IMR-90 (cell line): Measurements from ENCODE around the gene PTPN21. TPM values are rescaled to one million over a fixed set of nuclear protein-coding genes. Genes with fewer than 3 reads are reported as not detected.
A peak's percentile ranks its signal among the peaks of the same experiment; 100 is the strongest.

Source experiments
- ATAC-seq: fragments of 200-7000 bp; cut with Tn5 transposase; 2 replicates; pipeline ENCODE4 v1.9.1; 2020; ENCODE audit warnings: low read depth, mild to moderate bottlenecking, moderate library complexity
- BruUV-seq: library from RNA; stranded (reverse); fragments of 400-500 nt; replicated peaks from 2 replicates; lab custom pipeline; 2021; lab: Mats Ljungman, UMichigan
- CTCF ChIA-PET: fragments of 300-600 bp; formaldehyde crosslinking; extraction: SDS; loops from one replicate; lab custom pipeline; 2021; ENCODE audit warnings: antibody characterized with exemption; lab: Yijun Ruan, JAX
- POLR2A ChIA-PET: fragments of 300-600 bp; sonication (Branson Sonifier 250); formaldehyde crosslinking; loops from one replicate; lab custom pipeline; 2022; ENCODE audit warnings: antibody characterized with exemption; ENCODE audit not compliant: unreplicated experiment; lab: Charles Lee
- DNase-seq: peaks from one replicate; pipeline ENCODE4 v3.0.0; 2013
- H2AFZ ChIP-seq: replicated peaks from 2 replicates; pipeline ENCODE3; 2013; ENCODE audit warnings: low read length, mild to moderate bottlenecking; ENCODE audit not compliant: poor library complexity
- H2AK5ac ChIP-seq: 2 replicates; pipeline ENCODE4 v1.6.1; 2013; ENCODE audit warnings: low read depth, low read length, inconsistent platforms
- H2AK9ac ChIP-seq: replicated peaks from 2 replicates; pipeline ENCODE3; 2013; ENCODE audit warnings: mild to moderate bottlenecking, low read depth, low read length, moderate library complexity; ENCODE audit not compliant: poor library complexity
- H2BK120ac ChIP-seq: 2 replicates; pipeline ENCODE4 v1.6.1; 2013; ENCODE audit warnings: low read depth, low read length, inconsistent platforms
- H2BK15ac ChIP-seq: 3 replicates; pipeline ENCODE4 v1.6.1; 2013; ENCODE audit warnings: low read depth, low read length, inconsistent platforms
- H2BK20ac ChIP-seq: 2 replicates; pipeline ENCODE4 v1.6.1; 2013; ENCODE audit warnings: low read depth, mild to moderate bottlenecking, inconsistent platforms, low read length, moderate library complexity
- H2BK5ac ChIP-seq: 2 replicates; pipeline ENCODE4 v1.6.1; 2013; ENCODE audit warnings: mild to moderate bottlenecking, low read depth, low read length, inconsistent platforms; ENCODE audit not compliant: poor library complexity, severe bottlenecking
- H3K14ac ChIP-seq: replicated peaks from 2 replicates; pipeline ENCODE4 v1.6.1; 2013; ENCODE audit warnings: low read depth, low read length, inconsistent platforms
- H3K18ac ChIP-seq: 2 replicates; pipeline ENCODE4 v1.6.1; 2013; ENCODE audit warnings: low read depth, low read length, control low read depth
- H3K23ac ChIP-seq: 2 replicates; pipeline ENCODE4 v1.6.1; 2013; ENCODE audit warnings: low read depth, low read length, inconsistent platforms
- H3K27ac ChIP-seq: 2 replicates; pipeline ENCODE4 v1.5.1; 2013; ENCODE audit warnings: mild to moderate bottlenecking, control low read depth, low read length; ENCODE audit not compliant: insufficient read depth
- H3K27me3 ChIP-seq: 2 replicates; pipeline ENCODE4 v1.6.1; 2013; ENCODE audit warnings: low read length; ENCODE audit not compliant: control insufficient read depth, insufficient read depth
- H3K36me3 ChIP-seq: 2 replicates; pipeline ENCODE4 v1.6.1; 2013; ENCODE audit warnings: low read length, mixed read lengths; ENCODE audit not compliant: control insufficient read depth, insufficient read depth
- H3K4ac ChIP-seq: 2 replicates; pipeline ENCODE4 v1.6.1; 2013; ENCODE audit warnings: low read depth, low read length, inconsistent platforms
- H3K4me1 ChIP-seq: 2 replicates; pipeline ENCODE4 v1.6.1; 2013; ENCODE audit warnings: low read length, mixed read lengths; ENCODE audit not compliant: control insufficient read depth, insufficient read depth
- H3K4me2 ChIP-seq: 2 replicates; pipeline ENCODE4 v1.6.1; 2013; ENCODE audit warnings: low read depth, mild to moderate bottlenecking, control low read depth, low read length, moderate library complexity
- H3K4me3 ChIP-seq: 2 replicates; pipeline ENCODE4 v1.5.1; 2013; ENCODE audit warnings: low read depth, mild to moderate bottlenecking, control low read depth, low read length, moderate library complexity; ENCODE audit not compliant: insufficient read depth
- H3K56ac ChIP-seq: 2 replicates; pipeline ENCODE4 v1.6.1; 2013; ENCODE audit warnings: low read length, inconsistent platforms; ENCODE audit not compliant: insufficient read depth; ENCODE audit errors: extremely low read depth
- H3K79me1 ChIP-seq, 2 experiments: 2 replicates each; pipeline ENCODE4 v1.6.1; 2013; ENCODE audit warnings: low read length in 2 of 2, inconsistent platforms in 1 of 2, low read depth in 1 of 2
- H3K9ac ChIP-seq: 2 replicates; pipeline ENCODE4 v1.6.1; 2013; ENCODE audit warnings: low read depth, low read length, control low read depth
- H3K9me1 ChIP-seq: 2 replicates; pipeline ENCODE4 v1.6.1; 2013; ENCODE audit warnings: low read length, inconsistent platforms; ENCODE audit not compliant: insufficient read depth
- H3K9me3 ChIP-seq: 2 replicates; pipeline ENCODE4 v1.6.1; 2013; ENCODE audit warnings: low read length; ENCODE audit not compliant: control insufficient read depth, insufficient read depth
- H4K20me1 ChIP-seq: 2 replicates; pipeline ENCODE4 v1.6.1; 2013; ENCODE audit warnings: low read length, inconsistent platforms; ENCODE audit not compliant: insufficient read depth
- H4K5ac ChIP-seq: 2 replicates; pipeline ENCODE4 v1.6.1; 2013; ENCODE audit warnings: mild to moderate bottlenecking, low read depth, low read length, control low read depth
- H4K8ac ChIP-seq, 2 experiments: 2 replicates each; pipeline ENCODE4 v1.6.1; 2013; ENCODE audit warnings: low read depth in 2 of 2, low read length in 2 of 2, control low read depth in 1 of 2, inconsistent platforms in 1 of 2
- H4K91ac ChIP-seq: 2 replicates; pipeline ENCODE4 v1.6.1; 2013; ENCODE audit warnings: low read depth, low read length, inconsistent platforms; ENCODE audit not compliant: insufficient read depth
- BHLHE40 ChIP-seq: fragments of 150-350 bp; IDR thresholded peaks from 2 replicates; pipeline ENCODE4 v1.6.1; 2016; ENCODE audit warnings: mild to moderate bottlenecking, low read depth, low read length
- CEBPB ChIP-seq: IDR thresholded peaks from 2 replicates; pipeline ENCODE4 v1.6.1; 2012; ENCODE audit warnings: low read depth, low read length, improper control_type of control experiment
- CHD1 ChIP-seq: IDR thresholded peaks from 2 replicates; pipeline ENCODE4 v1.6.1; 2012; ENCODE audit warnings: low read depth, low read length, improper control_type of control experiment
- CTCF ChIP-seq: conservative IDR thresholded peaks from 2 replicates; pipeline ENCODE4 v1.5.1; 2012; ENCODE audit warnings: mild to moderate bottlenecking, low read depth, low read length, improper control_type of control experiment
- ELK1 ChIP-seq: fragments of 150-350 bp; IDR thresholded peaks from 2 replicates; pipeline ENCODE4 v1.6.1; 2016; ENCODE audit warnings: low read depth, mild to moderate bottlenecking, low read length, moderate library complexity, borderline replicate concordance
- FOS ChIP-seq: fragments of 150-350 bp; IDR thresholded peaks from 2 replicates; pipeline ENCODE4 v1.6.1; 2016; ENCODE audit warnings: low read depth, low read length
- MAFK ChIP-seq: IDR thresholded peaks from 2 replicates; pipeline ENCODE4 v1.6.1; 2012; ENCODE audit warnings: low read depth, low read length, improper control_type of control experiment
- MAZ ChIP-seq: IDR thresholded peaks from 2 replicates; pipeline ENCODE4 v1.6.1; 2012; ENCODE audit warnings: low read depth, mild to moderate bottlenecking, low read length, improper control_type of control experiment, moderate library complexity, borderline replicate concordance
- MXI1 ChIP-seq: IDR thresholded peaks from 2 replicates; pipeline ENCODE4 v1.6.1; 2012; ENCODE audit warnings: low read depth, mild to moderate bottlenecking, low read length, moderate library complexity, borderline replicate concordance
- NFE2L2 ChIP-seq: fragments of 150-350 bp; IDR thresholded peaks from 2 replicates; pipeline ENCODE4 v1.6.1; 2016; ENCODE audit warnings: low read depth, mild to moderate bottlenecking, low read length
- POLR2A ChIP-seq: IDR thresholded peaks from 2 replicates; pipeline ENCODE4 v1.6.1; 2012; ENCODE audit warnings: mild to moderate bottlenecking, low read depth, low read length
- RAD21 ChIP-seq: IDR thresholded peaks from 2 replicates; pipeline ENCODE4 v1.6.1; 2012; ENCODE audit warnings: low read length, improper control_type of control experiment
- RCOR1 ChIP-seq: IDR thresholded peaks from 2 replicates; pipeline ENCODE4 v1.6.1; 2012; ENCODE audit warnings: mild to moderate bottlenecking, low read length, improper control_type of control experiment; ENCODE audit not compliant: insufficient replicate concordance
- RFX5 ChIP-seq: IDR thresholded peaks from 2 replicates; pipeline ENCODE4 v1.8.0; 2012; ENCODE audit warnings: low read depth, mild to moderate bottlenecking, low read length, moderate library complexity
- SMC3 ChIP-seq: fragments of 150-350 bp; IDR thresholded peaks from 2 replicates; pipeline ENCODE4 v1.6.1; 2016; ENCODE audit warnings: low read depth, mild to moderate bottlenecking, antibody characterized with exemption, low read length, moderate library complexity
- WGBS, 2 experiments: methylation state at CpG; one replicate each; pipeline versions ENCODE4 v1.1.5 to v1.1.7; 2013; ENCODE audit warnings: missing lambda C conversion rate in 2 of 2; ENCODE audit not compliant: insufficient read length in 1 of 2; ENCODE audit errors: extremely low coverage in 2 of 2; 5-methylcytosine and 5-hydroxymethylcytosine counted together
- dilution Hi-C: fragments of 300-500 bp; cut with HindIII; formaldehyde crosslinking; loops from one replicate; pipeline ENCODE4 v1.14.3; 2018; ENCODE audit warnings: low sequenced_read_pairs; ENCODE audit not compliant: unreplicated experiment
- in situ Hi-C: fragments of 300-500 bp; cut with MboI; formaldehyde crosslinking; loops from 3 replicates; pipeline ENCODE4 v1.14.3; 2019; ENCODE audit warnings: low sequenced_read_pairs, inconsistent platforms, mixed read lengths
- intact Hi-C: fragments of 100-400 bp; cut with micrococcal nuclease; formaldehyde crosslinking; loops from 2 replicates; pipeline ENCODE4 v1.10.0; 2022
- polyA plus RNA-seq, 3 experiments: library from polyadenylated mRNA; depleted of rRNA; stranded (reverse); fragments of >200 nt; gene quantifications; 2 replicates each; pipeline ENCODE4 v1.2.3, GENCODE V29; 2012; ENCODE audit warnings: low replicate concordance in 1 of 3
- total RNA-seq: library from RNA; depleted of rRNA; stranded (reverse); fragments of >200 nt; gene quantifications from 2 replicates; pipeline ENCODE4 v1.2.3, GENCODE V29; 2012
- TF ChIP-seq, protein P1 (sequence below): fragments of 150-350 bp; IDR thresholded peaks from 2 replicates; pipeline ENCODE4 v1.6.1; 2017; ENCODE audit warnings: mild to moderate bottlenecking, antibody characterized with exemption, low read length, low read depth

Gene PTPN21
- total and polyA plus RNA-seq, 2 of the 4 experiments (the other 2 are of a cell fraction), result 10.4 to 10.7 TPM

DNA sequence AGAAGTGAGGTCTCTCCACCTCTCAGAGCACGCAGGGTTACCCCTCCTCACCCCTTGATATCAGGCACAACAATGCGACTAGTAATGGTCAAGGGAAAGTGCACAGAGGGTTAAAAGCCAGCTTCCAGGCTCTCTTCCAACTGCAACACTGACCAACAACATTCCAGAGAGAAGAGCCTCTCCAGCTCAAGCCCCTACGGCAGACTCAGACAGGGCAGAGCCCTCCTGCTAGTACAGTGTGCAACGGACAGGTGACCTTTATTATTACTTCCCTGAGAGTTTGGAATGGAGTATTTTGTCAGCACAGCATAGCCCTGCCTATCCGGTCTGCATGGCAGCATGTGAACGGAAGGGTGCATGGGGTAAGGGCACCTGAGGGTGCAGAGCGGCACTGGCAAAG is 73.0 kb downstream of the PTPN21 start:
- BruUV-seq, result no TSS peak
- ATAC-seq (peak; percentile 77), DNase-seq (peak; percentile 30)
- in situ Hi-C loops, result no loop called here
- Histone ChIP-seq H2BK20ac (no peak overlapping the region), H3K4me2 (no peak overlapping the region), H3K27me3 (no peaks in the 10 kb centered on the region), H2BK5ac (no peak overlapping the region), H2AK9ac (no peak overlapping the region), H3K56ac (no peak overlapping the region), H2BK120ac (no peak overlapping the region), H3K4me3 (no peak overlapping the region), H4K5ac (no peak overlapping the region), H4K91ac (no peak overlapping the region), H3K79me1 (peaks cover 3 to 21% of the 10 kb centered on the region in 2 experiments), H4K20me1 (no peaks in the 10 kb centered on the region), H2BK15ac (no peak overlapping the region), H2AK5ac (no peak overlapping the region), H3K23ac (no peak overlapping the region), H3K9me3 (no peaks in the 10 kb centered on the region), H3K9me1 (peaks cover 4% of the 10 kb centered on the region), H2AFZ (no peak overlapping the region), H3K4ac (no peak overlapping the region), H3K36me3 (peaks cover 43% of the 10 kb centered on the region), H3K18ac (no peak overlapping the region), H3K9ac (no peak overlapping the region), H4K8ac (no peak overlapping the region), H3K27ac (no peak overlapping the region), H3K14ac (no peak overlapping the region), H3K4me1 (peaks cover 7% of the 10 kb centered on the region)
- WGBS, 2 experiments, result 100% methylated on average over 4 of the region's 7 CpGs; no CpG with 5 or more reads in 1 of the 2 experiments
- TF ChIP-seq RCOR1 (no peak), MAFK (no peak), RFX5 (no peak), MAZ (no peak), MXI1 (no peak), ELK1 (no peak), CHD1 (no peak), SMC3 (no peak), NFE2L2 (no peak), BHLHE40 (no peak), CTCF (no peak), POLR2A (no peak), RAD21 (no peak), CEBPB (no peak), FOS (no peak)
- TF ChIP-seq, protein P1, sequence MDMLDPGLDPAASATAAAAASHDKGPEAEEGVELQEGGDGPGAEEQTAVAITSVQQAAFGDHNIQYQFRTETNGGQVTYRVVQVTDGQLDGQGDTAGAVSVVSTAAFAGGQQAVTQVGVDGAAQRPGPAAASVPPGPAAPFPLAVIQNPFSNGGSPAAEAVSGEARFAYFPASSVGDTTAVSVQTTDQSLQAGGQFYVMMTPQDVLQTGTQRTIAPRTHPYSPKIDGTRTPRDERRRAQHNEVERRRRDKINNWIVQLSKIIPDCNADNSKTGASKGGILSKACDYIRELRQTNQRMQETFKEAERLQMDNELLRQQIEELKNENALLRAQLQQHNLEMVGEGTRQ, result no peak
- POLR2A ChIA-PET, result no interaction called here
- CTCF ChIA-PET, result interaction anchor here (0.7 to 0.9 kb wide), 3 partner anchors 10 to 293 kb away, joined by 3 to 4 read pairs (median 3); no protein-coding TSS in a partner anchor
- dilution Hi-C loops, result no loop called here
- intact Hi-C loops, result no loop called here
